GM18508 (cell line): ENCODE data around the gene ZNF438.
A peak's percentile ranks its signal among the peaks of the same experiment; 100 is the strongest.
"Not testable (repeated sequence)": the region's sequence is repeated elsewhere in the genome, so short reads cannot be mapped to it uniquely, and the experiment has no call there.

Source experiments
- ATAC-seq: cut with Tn5 transposase; IDR thresholded peaks from one replicate; pipeline ENCODE4 v1.9.1; 2021; ENCODE audit warnings: moderate number of reproducible peaks; ENCODE audit not compliant: insufficient read depth, unreplicated experiment

The ZNF438 gene, protein sequence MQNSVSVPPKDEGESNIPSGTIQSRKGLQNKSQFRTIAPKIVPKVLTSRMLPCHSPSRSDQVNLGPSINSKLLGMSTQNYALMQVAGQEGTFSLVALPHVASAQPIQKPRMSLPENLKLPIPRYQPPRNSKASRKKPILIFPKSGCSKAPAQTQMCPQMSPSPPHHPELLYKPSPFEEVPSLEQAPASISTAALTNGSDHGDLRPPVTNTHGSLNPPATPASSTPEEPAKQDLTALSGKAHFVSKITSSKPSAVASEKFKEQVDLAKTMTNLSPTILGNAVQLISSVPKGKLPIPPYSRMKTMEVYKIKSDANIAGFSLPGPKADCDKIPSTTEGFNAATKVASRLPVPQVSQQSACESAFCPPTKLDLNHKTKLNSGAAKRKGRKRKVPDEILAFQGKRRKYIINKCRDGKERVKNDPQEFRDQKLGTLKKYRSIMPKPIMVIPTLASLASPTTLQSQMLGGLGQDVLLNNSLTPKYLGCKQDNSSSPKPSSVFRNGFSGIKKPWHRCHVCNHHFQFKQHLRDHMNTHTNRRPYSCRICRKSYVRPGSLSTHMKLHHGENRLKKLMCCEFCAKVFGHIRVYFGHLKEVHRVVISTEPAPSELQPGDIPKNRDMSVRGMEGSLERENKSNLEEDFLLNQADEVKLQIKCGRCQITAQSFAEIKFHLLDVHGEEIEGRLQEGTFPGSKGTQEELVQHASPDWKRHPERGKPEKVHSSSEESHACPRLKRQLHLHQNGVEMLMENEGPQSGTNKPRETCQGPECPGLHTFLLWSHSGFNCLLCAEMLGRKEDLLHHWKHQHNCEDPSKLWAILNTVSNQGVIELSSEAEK

DNA sequence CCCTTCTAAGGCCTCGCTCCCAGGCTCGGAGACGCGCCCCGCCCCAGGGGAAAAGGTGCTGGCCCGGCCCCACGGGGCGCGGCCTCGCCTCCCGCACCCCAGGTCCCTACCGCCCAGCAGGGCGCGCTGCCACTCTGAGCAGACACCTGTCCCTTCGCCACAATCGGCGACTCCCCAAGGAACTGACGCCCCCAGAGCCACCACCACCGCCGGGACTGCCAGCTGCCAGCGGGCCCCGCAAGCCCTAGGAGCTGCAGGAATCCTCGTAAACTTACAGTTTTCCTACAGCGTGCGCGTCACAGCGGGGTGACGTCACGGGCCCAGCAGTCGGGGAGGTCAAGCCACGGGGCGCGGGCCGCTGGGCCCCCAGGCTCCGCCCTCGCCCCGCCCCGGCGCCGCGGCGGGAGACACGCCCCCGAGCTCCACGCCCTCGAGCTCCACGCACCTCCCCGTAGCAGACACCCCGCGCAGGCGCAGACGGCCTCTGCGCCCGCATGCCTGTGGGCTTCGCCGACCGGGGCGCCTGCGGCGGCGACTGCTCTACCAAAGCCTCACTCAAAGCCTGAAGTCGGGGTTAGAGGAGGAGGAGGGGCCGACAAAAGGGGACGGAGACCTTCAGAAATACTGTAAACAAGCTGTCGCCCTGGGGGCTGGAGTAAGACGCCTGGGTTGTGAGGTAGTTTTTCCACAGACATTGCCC is at the start of gene ZNF438:
Gene ZNF438, minus strand, starts transcription at position 308 of the 700 bp plus-strand sequence. CDS start 154,831 bp downstream, outside the sequence.
- ATAC-seq: peak; percentile 45

DNA sequence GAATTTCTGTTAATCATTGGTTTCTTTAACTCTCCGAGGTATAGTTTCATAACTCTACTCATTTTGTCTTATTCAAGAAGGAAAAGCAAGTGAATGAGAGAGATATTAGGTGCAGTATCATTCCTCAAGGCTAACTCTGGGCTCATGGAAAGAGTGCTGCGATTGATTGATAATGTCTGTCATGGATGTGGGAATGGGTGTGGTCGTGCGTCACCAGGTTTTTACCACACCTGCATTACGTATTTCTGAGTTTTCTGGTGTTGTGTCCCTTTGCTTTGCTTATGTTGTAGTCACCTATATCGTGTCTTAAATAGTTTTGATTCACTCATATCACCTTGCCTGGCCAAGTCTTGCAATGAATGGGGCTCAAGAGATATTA is 44.9 kb upstream of the ZNF438 start:
- no peak for ATAC-seq

DNA sequence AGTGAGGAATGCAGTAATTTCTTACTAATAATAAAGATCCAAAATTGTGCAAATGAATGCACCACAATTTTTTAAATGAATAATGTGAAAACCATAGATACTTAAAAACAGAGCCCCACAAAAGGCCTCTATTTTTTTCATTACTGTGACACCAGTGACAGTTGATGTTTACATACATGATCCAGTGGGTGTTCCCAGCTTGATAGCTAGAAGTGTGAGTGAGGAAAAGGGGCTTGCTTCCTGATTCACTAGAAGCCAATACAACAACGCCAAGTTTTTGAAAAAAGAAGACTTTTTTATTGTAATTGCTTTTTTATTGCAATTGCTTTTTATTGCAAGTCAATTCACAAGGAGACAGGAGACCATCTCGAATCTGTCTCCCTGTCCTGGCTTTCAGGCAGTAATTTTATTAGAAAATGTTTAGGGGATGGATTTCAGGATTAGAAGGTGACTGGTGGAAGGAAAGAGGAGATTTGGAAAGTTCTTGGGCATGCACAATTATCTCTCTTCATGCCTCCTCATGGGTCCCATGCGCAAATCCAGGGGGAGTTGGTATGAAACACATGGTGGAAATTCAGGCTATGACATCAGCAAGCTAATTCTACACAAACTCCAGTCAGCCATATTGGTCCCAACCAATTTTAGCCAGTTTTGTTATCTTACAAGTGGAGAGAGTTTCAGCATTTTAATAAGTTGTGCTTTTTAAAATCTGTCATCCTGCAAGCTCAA is 44.4 kb upstream of the ZNF438 start:
- ATAC-seq: no peak

DNA sequence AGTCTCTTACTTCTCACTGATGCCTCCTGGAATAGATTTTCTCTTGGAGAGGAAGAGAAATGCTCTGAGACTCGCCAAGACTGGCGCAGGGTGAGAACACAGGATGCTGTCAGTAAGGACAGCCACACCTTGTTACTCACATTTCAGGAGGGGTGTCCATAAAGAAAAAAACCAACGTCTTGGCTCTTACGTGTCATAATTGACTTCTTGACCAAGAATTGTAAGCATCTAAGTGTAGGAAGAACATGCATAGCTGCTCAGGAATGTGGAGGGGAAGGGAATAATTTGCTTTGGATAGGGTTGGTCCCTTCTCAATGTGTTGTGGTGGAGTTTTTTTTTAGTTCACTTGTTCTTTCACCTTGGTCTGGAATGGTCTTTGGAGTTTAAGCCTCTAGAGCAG is 43.8 kb upstream of the ZNF438 start:
- ATAC-seq: no peak

DNA sequence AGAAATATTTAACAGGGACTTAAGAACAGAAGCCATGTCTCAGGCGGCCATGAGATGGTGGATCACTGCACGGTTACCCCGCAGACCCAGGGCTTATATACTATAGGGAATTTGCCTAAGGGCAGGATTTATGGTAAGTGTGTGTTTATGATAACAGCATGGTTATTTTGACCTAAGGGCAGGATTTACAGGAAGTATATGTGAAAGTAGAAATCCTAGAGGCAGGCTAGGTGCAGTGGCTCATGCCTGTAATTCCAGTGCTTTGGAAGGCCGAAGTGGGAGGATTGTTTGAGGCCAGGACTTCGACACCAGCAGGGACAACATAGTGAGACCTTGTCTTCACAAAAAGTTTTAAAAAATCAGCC is 43.0 kb upstream of the ZNF438 start:
- ATAC-seq: no peak

DNA sequence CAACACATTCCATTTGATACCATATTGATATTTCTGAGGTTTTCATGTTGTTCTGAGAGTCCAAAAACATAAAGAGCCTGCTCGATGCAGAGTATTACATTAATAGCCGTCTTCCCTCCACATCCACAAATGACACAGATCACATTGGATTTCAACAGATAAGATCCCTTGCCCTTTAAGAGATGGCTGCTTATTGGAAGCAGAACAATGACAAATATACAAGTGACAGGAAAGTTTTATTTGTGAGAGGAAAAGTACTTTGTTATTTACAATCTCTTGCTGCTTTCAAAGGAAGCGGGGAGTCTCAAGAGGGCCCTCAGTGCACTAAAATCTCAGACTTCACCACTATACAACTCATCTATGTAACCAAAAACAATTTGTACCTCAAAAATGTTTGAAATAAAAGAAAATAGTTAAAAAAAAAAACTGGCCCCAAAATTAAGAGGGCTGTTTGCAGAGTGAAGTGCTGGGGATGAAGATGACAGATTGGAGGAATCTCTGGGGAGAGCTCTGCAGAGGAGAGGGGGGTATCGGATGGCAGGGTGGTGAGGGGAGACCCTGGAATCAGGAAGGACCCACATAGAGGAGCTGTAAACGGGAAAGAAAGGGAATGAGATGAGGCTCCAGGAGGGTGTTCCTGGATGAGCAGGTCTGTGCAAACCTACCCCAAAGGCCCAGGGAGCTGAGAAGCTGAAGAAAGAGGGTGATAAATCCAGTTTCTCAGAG is 42.5 kb upstream of the ZNF438 start:
- ATAC-seq: no peak

DNA sequence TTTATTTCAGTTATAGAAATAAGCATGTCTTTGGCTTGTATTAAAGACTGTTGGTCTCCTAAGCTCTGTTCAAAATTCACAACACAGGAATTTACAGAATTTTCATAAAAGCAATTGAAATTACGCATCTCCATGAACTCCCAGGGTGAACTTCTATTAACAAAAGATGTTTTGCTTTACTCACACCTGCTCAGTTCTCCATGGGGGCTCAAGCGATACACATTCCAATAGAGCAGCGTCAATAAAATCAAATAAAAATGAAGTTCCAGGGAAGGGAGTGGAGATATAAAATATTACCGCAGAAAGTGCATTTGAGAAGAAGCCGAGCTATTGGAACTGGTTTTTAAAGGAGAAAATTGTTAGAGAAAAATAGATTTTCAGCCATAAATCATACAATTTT is 41.5 kb upstream of the ZNF438 start:
- ATAC-seq: no peak

DNA sequence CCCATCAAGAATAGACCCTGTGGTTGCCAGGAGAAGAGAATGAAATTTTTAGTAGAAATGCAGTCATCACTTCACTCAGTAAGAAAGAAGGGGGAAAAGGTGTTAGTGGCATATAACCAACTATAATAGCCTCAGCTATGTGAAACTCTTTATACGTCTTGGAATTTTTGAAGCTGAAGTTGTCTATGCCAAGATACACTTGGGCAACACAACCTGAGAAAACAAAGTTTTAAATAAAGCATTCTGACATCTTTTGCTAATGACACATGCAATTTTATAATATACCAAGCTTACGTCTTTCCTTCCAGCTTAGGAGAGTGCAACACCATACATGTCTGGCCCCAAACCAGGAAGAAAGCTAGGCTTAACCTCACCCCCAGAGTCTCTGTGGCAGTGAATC is 40.8 kb upstream of the ZNF438 start:
- ATAC-seq: no peak

DNA sequence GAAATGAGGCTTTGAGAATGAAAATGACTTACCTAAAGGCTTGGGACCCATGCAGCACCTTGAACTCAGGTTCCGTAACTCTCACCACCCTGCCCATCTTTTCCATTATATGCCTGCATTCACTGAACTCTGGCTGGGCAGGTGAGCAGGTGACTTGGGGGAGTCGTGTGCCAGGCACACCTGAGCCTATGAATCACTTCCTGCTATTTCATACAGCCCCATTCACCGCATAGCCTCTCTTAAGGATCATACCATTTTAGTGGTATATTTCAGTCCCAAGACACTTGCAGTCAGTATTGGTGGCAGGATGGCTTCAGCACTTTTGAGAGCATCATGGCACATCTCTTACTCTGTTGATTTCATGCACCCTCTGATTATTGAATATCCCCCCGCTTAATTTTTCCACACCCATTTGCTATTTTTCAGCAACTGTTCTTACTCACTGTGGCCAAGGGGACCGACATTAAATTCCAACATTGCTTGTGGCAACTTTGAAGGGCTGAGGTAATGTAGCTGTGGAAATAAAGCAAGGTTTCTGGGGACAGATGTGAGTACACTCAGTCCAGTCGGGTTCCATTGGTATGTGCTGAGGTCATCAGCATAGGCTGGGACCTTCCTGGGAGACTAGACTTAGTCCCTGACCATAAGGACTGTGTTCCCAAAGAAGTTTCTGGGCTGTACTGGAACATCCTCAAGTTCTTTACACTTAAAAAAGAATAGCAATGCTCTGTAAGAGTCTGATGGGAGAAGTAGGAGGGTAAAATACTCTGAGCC is 39.8 kb upstream of the ZNF438 start:
- no peak for ATAC-seq

DNA sequence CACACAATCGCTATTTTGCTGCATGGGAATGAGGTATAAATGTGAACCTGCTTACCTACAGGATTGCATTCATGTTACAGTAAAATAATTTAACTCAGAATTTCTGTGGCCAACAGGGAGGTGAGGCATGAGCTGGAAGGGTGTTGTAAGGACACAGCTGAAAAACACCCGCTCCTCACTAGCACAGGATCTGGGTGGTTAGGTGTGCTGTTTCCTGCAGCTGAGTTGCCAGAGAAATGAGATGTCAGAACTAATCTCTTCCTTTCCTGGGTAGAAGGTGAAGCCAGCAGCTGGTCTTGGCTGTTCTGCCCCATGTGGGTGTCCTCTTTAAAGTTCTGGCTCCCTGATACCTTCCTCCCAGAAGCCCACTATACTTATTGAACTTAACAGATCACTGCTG is 39.0 kb upstream of the ZNF438 start:
- ATAC-seq: no peak

DNA sequence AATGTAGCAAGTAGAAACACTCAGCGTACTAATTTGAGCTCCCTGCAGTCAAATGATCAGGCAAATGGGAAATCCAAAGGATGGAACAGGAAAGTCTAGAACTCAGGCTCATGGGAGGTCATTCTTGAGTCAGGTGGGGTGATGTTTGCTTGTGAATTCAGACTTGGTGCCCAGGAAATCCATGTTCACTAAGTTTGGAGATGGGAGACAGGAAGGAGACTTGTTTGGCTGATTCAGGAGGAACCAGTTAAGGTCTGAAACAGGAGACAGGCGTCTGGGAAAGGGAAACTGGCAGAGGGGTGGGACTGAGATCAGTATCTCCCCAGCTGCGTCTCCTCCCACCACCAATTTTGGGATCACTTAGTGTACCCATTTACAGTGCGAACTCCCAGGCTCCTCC is 38.4 kb upstream of the ZNF438 start:
- no peak for ATAC-seq

DNA sequence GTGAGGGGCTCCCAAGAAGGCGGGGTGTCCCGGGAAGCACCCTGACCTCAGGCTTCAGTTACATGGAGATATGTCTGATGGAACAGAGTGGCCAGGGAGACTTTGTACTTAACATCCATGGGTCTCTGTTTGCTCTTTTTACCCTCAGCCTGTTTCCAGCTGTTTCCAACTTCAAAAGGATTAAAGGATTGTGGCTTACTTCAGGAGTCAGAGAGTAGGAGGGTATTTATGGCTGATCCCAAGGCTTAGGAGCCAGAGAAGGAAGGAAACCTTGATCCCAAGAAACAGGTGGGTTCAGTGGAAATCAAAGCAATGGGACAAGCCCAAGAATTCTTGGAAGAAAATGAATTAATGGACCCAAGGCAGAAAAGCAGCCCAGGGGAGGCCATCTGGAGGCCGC is 37.7 kb upstream of the ZNF438 start:
- ATAC-seq: no peak

DNA sequence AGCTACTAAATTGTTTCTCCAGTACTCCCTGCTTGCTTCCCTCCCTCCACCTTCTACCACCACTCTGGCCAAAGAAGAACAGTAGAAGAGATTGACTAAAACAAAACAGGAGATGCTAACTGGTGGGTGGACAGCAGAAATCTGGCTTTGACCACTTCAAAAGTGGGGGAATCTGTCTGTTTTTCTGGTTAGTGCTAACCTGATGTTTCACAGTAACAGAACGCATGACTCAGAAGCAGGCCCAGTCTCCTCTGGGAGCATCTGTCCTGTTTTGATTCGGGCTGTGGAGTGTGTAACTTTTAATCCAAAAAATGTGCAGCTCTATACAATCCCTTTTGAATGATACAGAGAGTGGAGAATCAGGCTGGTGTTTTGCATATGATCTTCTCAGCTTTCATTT is 32.7 kb upstream of the ZNF438 start:
- ATAC-seq: no peak

DNA sequence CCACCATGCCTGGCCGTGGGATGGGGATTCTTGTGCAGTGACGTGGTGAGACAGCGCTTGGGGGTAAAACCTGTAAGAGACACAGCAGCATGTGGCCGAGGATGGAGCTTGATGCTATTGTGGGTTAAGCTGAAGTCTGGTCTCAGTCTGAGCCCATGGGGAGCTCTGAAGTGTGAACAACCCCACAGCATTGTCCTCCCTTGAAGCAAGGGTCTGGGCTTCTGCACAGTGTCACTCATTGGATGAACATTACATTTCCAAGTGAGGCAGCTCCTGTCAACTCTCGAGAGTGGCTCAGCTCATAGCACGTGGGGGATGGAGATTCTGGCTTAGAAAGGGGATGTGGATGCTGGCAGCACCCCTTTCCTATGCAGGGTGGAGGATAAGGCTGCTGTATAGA is 32.2 kb upstream of the ZNF438 start:
- no peak for ATAC-seq

DNA sequence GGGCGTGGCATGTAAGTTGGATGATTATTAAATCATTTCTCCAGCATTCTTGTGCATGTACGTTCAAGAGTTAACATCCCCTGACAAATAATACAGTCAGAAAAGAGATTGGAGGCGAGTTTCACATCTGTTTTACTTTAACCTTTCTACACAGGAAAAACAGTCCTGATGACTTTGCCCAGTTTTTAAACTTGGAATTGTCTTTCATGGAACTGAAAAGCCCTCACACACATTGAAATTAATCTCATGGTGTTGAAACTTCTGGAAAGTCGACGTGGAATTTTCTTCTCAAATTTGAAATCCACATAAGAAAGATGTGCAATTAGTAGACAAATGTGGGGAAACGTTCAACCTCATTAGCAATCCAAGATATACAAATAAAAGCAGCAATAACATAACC is 31.2 kb upstream of the ZNF438 start:
- ATAC-seq: no peak

DNA sequence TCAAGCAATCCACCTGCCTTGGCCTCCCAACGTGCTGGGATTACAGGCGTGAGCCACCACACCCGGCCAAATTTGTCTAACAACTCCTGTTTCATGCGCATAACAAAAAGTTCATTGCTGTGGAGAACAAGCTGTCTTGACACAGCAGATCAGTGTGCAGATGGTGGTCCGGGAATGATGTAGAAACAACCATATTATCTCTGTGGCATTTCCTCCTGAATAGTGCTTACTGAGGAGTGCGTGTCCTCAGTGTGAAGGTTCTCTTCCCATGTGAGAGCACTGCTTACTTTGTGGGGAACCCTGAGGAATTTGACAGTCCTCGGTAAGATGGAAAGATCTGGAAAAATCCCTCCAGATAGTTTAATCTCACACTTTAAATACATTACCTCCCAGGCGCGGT is 30.3 kb upstream of the ZNF438 start:
- no peak for ATAC-seq

DNA sequence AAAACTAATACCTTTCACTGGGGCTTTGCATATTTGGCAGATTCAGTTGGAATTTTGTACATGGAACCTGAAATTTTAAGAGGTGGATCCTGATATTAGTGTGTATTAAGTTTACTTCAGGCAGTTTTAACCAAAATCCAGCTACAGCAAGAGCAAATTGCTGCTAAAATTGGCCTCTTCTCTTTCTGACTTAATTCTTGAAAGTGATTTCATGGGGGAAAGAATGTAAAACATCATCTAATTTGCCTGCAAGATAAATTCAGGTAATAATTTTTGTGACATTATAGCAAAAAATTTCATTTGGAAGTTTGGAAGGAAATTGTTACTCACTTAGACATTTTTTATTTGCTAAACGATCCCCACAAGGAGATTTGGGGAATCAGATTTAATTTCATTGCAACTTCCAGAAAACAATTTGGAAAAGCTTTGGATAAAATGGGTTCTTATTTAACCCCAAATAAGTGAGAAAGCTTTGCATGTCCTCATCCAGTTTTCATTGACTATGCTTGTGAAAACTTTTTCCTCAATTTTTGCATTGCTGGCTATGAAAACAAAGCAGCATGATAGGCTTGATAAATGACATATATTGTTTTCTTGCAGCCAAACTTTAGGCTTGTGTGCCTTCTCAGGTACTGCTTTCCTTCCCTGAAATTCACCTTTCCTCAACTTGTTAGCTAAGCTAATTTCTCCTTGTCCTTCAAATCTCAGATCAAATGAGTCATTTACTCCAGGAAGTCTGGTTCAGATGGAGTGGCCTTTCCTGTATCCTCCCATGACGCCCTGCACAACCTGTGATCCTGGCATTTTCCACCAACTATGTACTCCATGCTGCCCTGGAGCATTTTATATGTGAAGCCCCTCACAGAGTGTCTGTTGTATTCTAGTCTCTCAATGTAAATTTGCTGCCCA is 27.4 kb upstream of the ZNF438 start:
- ATAC-seq: no peak

DNA sequence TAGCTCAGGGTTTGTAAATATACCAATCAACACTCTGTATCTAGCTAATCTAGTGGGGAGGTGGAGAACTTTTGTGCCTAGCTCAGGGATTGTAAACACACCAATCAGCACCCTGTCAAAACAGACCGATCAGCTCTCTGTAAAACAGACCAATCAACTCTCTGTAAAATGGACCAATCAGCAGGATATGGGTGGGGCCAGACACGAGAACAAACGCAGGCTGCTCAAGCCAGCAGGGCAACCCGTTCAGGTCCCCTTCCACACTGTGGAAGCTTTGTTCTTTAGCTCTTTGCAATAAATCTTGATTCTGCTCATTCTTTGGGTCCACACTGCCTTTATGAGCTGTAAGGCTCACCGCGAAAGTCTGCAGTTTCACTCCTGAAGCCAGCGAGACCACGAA is 25.0 kb upstream of the ZNF438 start:
- not testable (repeated sequence) for ATAC-seq
